ENCODE measurements around the gene LMOD2. TPM values are rescaled to one million over a fixed set of nuclear protein-coding genes. Genes with fewer than 3 reads are reported as not detected.

LMOD2 gene
- total RNA-seq, 1 donor from 2014 or later = not detected

- H3K4me3 Mint-ChIP-seq (ENCODE audit: unreplicated experiment) = no peak overlapping the region
- no peaks in the 10 kb centered on the region for H3K9me3 Mint-ChIP-seq (ENCODE audit: unreplicated experiment)
- H3K27me3 Mint-ChIP-seq (ENCODE audit: unreplicated experiment) = peaks cover 2% of the 10 kb centered on the region
- no peak for DNase-seq
- TF ChIP-seq, protein P1, sequence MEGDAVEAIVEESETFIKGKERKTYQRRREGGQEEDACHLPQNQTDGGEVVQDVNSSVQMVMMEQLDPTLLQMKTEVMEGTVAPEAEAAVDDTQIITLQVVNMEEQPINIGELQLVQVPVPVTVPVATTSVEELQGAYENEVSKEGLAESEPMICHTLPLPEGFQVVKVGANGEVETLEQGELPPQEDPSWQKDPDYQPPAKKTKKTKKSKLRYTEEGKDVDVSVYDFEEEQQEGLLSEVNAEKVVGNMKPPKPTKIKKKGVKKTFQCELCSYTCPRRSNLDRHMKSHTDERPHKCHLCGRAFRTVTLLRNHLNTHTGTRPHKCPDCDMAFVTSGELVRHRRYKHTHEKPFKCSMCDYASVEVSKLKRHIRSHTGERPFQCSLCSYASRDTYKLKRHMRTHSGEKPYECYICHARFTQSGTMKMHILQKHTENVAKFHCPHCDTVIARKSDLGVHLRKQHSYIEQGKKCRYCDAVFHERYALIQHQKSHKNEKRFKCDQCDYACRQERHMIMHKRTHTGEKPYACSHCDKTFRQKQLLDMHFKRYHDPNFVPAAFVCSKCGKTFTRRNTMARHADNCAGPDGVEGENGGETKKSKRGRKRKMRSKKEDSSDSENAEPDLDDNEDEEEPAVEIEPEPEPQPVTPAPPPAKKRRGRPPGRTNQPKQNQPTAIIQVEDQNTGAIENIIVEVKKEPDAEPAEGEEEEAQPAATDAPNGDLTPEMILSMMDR (IDR thresholded peaks at IDR 0.05; ENCODE audit: partially characterized antibody, unreplicated experiment) = no peak
- no peak overlapping the region for H3K27ac Mint-ChIP-seq (ENCODE audit: unreplicated experiment)
- no peaks in the 10 kb centered on the region for H3K36me3 Mint-ChIP-seq (ENCODE audit: unreplicated experiment)
- H3K4me1 Mint-ChIP-seq (ENCODE audit: low read depth, unreplicated experiment) = no peaks in the 10 kb centered on the region
Observed at GRCh38 chr7:123674399-123675180, 18.9 kb downstream of the LMOD2 start.

DNA sequence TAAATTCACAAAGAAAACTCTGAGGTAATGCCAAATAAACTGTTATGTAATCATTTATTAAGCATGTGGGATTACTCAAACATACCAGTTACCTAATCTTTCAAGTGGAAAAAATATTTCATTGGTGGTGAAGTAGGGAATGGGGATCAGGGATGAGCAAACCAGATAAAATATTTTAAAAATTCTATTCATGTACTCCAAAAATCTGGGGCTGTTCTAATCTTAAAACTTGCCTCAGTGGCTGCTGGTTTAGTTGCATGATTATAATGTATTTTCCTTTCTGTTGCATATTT lies 19.5 kb downstream of the LMOD2 start:
- Mint-ChIP-seq H3K27ac (ENCODE audit: unreplicated experiment) (no peak overlapping the region), H3K27me3 (ENCODE audit: unreplicated experiment) (peaks cover 2% of the 10 kb centered on the region), H3K4me3 (ENCODE audit: unreplicated experiment) (no peak overlapping the region), H3K36me3 (ENCODE audit: unreplicated experiment) (no peaks in the 10 kb centered on the region), H3K9me3 (ENCODE audit: unreplicated experiment) (no peaks in the 10 kb centered on the region), H3K4me1 (ENCODE audit: low read depth, unreplicated experiment) (no peaks in the 10 kb centered on the region)
- DNase-seq = no peak
- TF ChIP-seq, protein P1 (IDR thresholded peaks at IDR 0.05; ENCODE audit: partially characterized antibody, unreplicated experiment) = no peak

GRCh38 chr7:123677061-123677715 lies 21.5 kb downstream of the LMOD2 start:
- H3K27ac Mint-ChIP-seq (ENCODE audit: unreplicated experiment) = no peak overlapping the region
- no peak overlapping the region for H3K4me3 Mint-ChIP-seq (ENCODE audit: unreplicated experiment)
- H3K9me3 Mint-ChIP-seq (ENCODE audit: unreplicated experiment) = no peaks in the 10 kb centered on the region
- no peaks in the 10 kb centered on the region for H3K27me3 Mint-ChIP-seq (ENCODE audit: unreplicated experiment)
- TF ChIP-seq, protein P1 (IDR thresholded peaks at IDR 0.05; ENCODE audit: partially characterized antibody, unreplicated experiment) = no peak
- peaks cover 6% of the 10 kb centered on the region for H3K4me1 Mint-ChIP-seq (ENCODE audit: low read depth, unreplicated experiment)
- no peak for DNase-seq
- no peaks in the 10 kb centered on the region for H3K36me3 Mint-ChIP-seq (ENCODE audit: unreplicated experiment)

DNA sequence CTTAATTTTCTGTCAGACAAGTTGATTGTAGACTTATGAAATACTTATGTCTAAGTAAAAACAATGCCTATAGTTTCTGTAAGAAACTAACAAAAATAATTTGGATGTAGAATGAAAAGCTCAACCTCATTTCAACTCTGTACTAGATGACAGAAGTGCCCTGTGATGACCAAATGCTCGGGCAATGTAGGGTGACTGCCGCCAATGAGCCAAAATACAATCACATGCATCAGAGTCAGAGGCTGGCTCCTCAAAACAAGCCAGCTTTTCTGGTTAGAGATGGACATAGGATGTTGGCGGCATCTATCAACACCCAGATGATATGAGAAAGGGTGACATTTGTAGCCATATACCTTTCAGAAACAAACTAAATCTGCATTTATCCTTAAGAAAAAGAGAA lies 23.9 kb downstream of the LMOD2 start:
- H3K27ac Mint-ChIP-seq (ENCODE audit: unreplicated experiment) = no peak overlapping the region
- H3K27me3 Mint-ChIP-seq (ENCODE audit: unreplicated experiment) = no peaks in the 10 kb centered on the region
- TF ChIP-seq, protein P1 (IDR thresholded peaks at IDR 0.05; ENCODE audit: partially characterized antibody, unreplicated experiment) = no peak
- H3K4me3 Mint-ChIP-seq (ENCODE audit: unreplicated experiment) = no peak overlapping the region
- no peaks in the 10 kb centered on the region for H3K36me3 Mint-ChIP-seq (ENCODE audit: unreplicated experiment)
- H3K9me3 Mint-ChIP-seq (ENCODE audit: unreplicated experiment) = no peaks in the 10 kb centered on the region
- H3K4me1 Mint-ChIP-seq (ENCODE audit: low read depth, unreplicated experiment) = peaks cover 6% of the 10 kb centered on the region
- DNase-seq = no peak

- no peak for DNase-seq
- H3K27me3 Mint-ChIP-seq (ENCODE audit: unreplicated experiment) = no peaks in the 10 kb centered on the region
- H3K4me3 Mint-ChIP-seq (ENCODE audit: unreplicated experiment) = no peak overlapping the region
- H3K9me3 Mint-ChIP-seq (ENCODE audit: unreplicated experiment) = no peaks in the 10 kb centered on the region
- peaks cover 6% of the 10 kb centered on the region for H3K4me1 Mint-ChIP-seq (ENCODE audit: low read depth, unreplicated experiment)
- TF ChIP-seq, protein P1 (IDR thresholded peaks at IDR 0.05; ENCODE audit: partially characterized antibody, unreplicated experiment) = no peak
- no peak overlapping the region for H3K27ac Mint-ChIP-seq (ENCODE audit: unreplicated experiment)
- no peaks in the 10 kb centered on the region for H3K36me3 Mint-ChIP-seq (ENCODE audit: unreplicated experiment)
Observed at GRCh38 chr7:123680580-123680979, 24.9 kb downstream of the LMOD2 start.

Data from glutamatergic neuron (in vitro differentiated cells).